22Rv1 (cell line): ENCODE results near the gene BST1.
A peak's percentile ranks its signal among the peaks of the same experiment; 100 is the strongest.

ENCODE experiments used
- ZFX ChIP-seq: fragments of 450-650 bp; IDR thresholded peaks from 2 replicates; pipeline ENCODE4 v1.6.1; 2017; ENCODE audit warnings: antibody characterized with exemption, borderline replicate concordance
- TF ChIP-seq, protein P1 (sequence below): fragments of 450-650 bp; IDR thresholded peaks from 2 replicates; pipeline ENCODE4 v1.5.1; 2017; ENCODE audit warnings: mild to moderate bottlenecking

DNA sequence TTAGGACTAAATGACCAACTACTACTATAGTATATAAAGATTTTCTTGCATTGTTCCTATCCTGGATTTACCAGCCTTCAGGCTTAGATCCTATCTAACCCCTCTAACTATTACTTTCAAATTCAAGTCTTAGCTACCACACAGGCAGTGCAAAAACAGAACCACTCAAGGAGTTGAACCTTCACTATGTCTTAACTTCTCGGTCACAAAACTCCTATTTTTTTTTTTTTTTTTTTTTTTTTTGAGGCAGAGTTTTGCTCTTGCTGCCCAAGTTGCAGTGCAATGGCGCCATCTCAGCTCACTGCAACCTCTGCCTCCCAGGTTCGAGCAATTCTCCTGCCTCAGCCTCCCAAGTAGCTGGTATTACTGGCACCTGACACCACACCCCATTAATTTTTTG is 27.5 kb upstream of the BST1 start:
- TF ChIP-seq, protein P1, sequence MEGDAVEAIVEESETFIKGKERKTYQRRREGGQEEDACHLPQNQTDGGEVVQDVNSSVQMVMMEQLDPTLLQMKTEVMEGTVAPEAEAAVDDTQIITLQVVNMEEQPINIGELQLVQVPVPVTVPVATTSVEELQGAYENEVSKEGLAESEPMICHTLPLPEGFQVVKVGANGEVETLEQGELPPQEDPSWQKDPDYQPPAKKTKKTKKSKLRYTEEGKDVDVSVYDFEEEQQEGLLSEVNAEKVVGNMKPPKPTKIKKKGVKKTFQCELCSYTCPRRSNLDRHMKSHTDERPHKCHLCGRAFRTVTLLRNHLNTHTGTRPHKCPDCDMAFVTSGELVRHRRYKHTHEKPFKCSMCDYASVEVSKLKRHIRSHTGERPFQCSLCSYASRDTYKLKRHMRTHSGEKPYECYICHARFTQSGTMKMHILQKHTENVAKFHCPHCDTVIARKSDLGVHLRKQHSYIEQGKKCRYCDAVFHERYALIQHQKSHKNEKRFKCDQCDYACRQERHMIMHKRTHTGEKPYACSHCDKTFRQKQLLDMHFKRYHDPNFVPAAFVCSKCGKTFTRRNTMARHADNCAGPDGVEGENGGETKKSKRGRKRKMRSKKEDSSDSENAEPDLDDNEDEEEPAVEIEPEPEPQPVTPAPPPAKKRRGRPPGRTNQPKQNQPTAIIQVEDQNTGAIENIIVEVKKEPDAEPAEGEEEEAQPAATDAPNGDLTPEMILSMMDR, result 0 out of 2 replicates have a peak, but pooled peaks have one; percentile 12
- no peak for TF ChIP-seq ZFX
